ENCODE data around the gene SNX5. TPM values are rescaled to one million over a fixed set of nuclear protein-coding genes. Genes with fewer than 3 reads are reported as not detected.

SNX5 gene
- total and polyA plus RNA-seq, 12 donors: 29.0 to 59.1 (median 47.3) TPM

- 93 to 94% methylated on average over 5 of the region's 5 CpGs for WGBS, 2 donors
- Histone ChIP-seq H3K4me3 (no peak overlapping the region), H3K36me3 (no peaks in the 10 kb centered on the region), H3K9me3 (no peaks in the 10 kb centered on the region), H3K27me3 (no peaks in the 10 kb centered on the region), H3K27ac (no peak overlapping the region), H3K4me1 (peaks cover 0 to 16% (median 0%) of the 10 kb centered on the region in 9 donors)
- intact Hi-C loops (cut with DNase I): loop anchor here in 9 of 10 donors (5.0 to 10.0 kb wide), 6 partner anchors 286 to 1194 kb away; partner anchors contain the start of gene ZNF133 (in 1 of the 9)
- TF ChIP-seq, protein P1, sequence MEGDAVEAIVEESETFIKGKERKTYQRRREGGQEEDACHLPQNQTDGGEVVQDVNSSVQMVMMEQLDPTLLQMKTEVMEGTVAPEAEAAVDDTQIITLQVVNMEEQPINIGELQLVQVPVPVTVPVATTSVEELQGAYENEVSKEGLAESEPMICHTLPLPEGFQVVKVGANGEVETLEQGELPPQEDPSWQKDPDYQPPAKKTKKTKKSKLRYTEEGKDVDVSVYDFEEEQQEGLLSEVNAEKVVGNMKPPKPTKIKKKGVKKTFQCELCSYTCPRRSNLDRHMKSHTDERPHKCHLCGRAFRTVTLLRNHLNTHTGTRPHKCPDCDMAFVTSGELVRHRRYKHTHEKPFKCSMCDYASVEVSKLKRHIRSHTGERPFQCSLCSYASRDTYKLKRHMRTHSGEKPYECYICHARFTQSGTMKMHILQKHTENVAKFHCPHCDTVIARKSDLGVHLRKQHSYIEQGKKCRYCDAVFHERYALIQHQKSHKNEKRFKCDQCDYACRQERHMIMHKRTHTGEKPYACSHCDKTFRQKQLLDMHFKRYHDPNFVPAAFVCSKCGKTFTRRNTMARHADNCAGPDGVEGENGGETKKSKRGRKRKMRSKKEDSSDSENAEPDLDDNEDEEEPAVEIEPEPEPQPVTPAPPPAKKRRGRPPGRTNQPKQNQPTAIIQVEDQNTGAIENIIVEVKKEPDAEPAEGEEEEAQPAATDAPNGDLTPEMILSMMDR (IDR thresholded peaks at IDR 0.05): no peak
- DNase-seq (no peak), ATAC-seq (no peak)
These were observed 29.9 kb upstream of the SNX5 start for GRCh38 chr20:17998446-17998845.

GRCh38 chr20:17995967-17996819 is 27.6 kb upstream of the SNX5 start:
- ATAC-seq (peak in 6 of 8 donors; percentile 62 to 79 (median 70)), DNase-seq (peak in 1 of 2 donors; percentile 46)
- no peak overlapping the region for H3K27ac ChIP-seq
- H3K9me3 ChIP-seq: no peaks in the 10 kb centered on the region
- TF ChIP-seq, protein P1 (IDR thresholded peaks at IDR 0.05): peak; percentile 89 to 98 (median 96)
- WGBS, 2 donors: 17 to 21% methylated on average over 16 of the region's 16 CpGs
- H3K27me3 ChIP-seq: no peaks in the 10 kb centered on the region
- H3K36me3 ChIP-seq: peaks cover 0 to 5% (median 0%) of the 10 kb centered on the region in 9 donors
- peaks cover 0 to 11% (median 0%) of the 10 kb centered on the region in 9 donors for H3K4me1 ChIP-seq
- peak overlapping the region in 1 of 10 donors; percentile 15 for H3K4me3 ChIP-seq
- intact Hi-C loops (cut with DNase I): loop anchor here (2.0 to 10.0 kb wide), 7 partner anchors 289 to 1191 kb away; partner anchors contain the start of gene ZNF133 (in 1 of the 10)

DNA sequence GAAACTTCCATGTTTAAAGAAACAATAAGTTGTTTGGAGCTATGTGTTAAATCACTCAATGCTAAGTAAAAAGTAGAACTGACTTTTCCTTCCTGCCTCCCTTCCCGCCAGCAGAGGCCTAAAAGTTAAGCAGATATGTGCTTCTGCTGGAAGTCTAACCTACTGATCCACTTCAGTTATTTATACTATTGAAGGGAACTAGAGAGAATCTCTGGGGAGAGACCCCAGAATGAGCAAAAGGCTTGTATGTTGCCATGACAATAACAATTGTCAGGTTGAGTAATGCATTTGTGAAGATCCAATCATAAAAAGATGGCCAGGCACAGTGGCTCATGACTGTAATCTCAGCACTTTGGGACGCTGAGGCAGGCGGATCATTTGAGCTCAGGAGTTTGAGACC is 25.0 kb upstream of the SNX5 start:
- WGBS, 2 donors: 91 to 94% methylated on average over 3 of the region's 3 CpGs
- ATAC-seq (no peak), DNase-seq (no peak)
- Histone ChIP-seq H3K4me1 (peaks cover 0 to 11% (median 0%) of the 10 kb centered on the region in 9 donors), H3K27me3 (no peaks in the 10 kb centered on the region), H3K27ac (no peak overlapping the region), H3K36me3 (peaks cover 0 to 32% (median 5%) of the 10 kb centered on the region in 9 donors), H3K4me3 (no peak overlapping the region), H3K9me3 (no peaks in the 10 kb centered on the region)
- intact Hi-C loops (cut with DNase I): loop anchor here in 5 of 10 donors (10.0 kb wide), 3 partner anchors 291 to 1189 kb away; partner anchors contain the start of gene ZNF133 (in 1 of the 5)
- TF ChIP-seq, protein P1 (IDR thresholded peaks at IDR 0.05): no peak

- peaks cover 0 to 38% (median 5%) of the 10 kb centered on the region in 9 donors for H3K36me3 ChIP-seq
- H3K9me3 ChIP-seq: no peaks in the 10 kb centered on the region
- intact Hi-C loops (cut with DNase I): loop anchor here in 5 of 10 donors (10.0 kb wide), 3 partner anchors 292 to 1188 kb away; partner anchors contain the start of gene ZNF133 (in 1 of the 5)
- no peak overlapping the region for H3K4me3 ChIP-seq
- DNase-seq (no peak), ATAC-seq (peak in 1 of 8 donors; percentile 29)
- TF ChIP-seq, protein P1 (IDR thresholded peaks at IDR 0.05): no peak
- peaks cover 0 to 11% (median 0%) of the 10 kb centered on the region in 9 donors for H3K4me1 ChIP-seq
- 69 to 70% methylated on average over 5 of the region's 5 CpGs for WGBS, 2 donors
- no peak overlapping the region for H3K27ac ChIP-seq
- H3K27me3 ChIP-seq: no peaks in the 10 kb centered on the region
These were observed 24.4 kb upstream of the SNX5 start for GRCh38 chr20:17992847-17993513.
